ENCODE data around the gene KNOP1.
"Not testable (repeated sequence)": the region's sequence is repeated elsewhere in the genome, so short reads cannot be mapped to it uniquely, and the experiment has no call there.

Gene KNOP1

GRCh38 chr16:19681637-19682036, 36.4 kb downstream of the KNOP1 start:
- Histone ChIP-seq H3K27me3 (ENCODE audit: insufficient read depth, low read length, poor library complexity, severe bottlenecking) (no peaks in the 10 kb centered on the region), H3K9ac (ENCODE audit: low read depth, low read length, poor library complexity, severe bottlenecking) (no peak overlapping the region), H2AFZ (ENCODE audit: low read length) (no peak overlapping the region), H3K79me2 (ENCODE audit: insufficient read depth, low read length) (no peaks in the 10 kb centered on the region), H4K20me1 (ENCODE audit: insufficient read depth, low read length, poor library complexity, severe bottlenecking) (no peaks in the 10 kb centered on the region), H3K36me3 (ENCODE audit: insufficient read depth, low read length) (peaks cover 3% of the 10 kb centered on the region; the same call in 1 of the 2 replicates), H3K4me3 (ENCODE audit: low read length, poor library complexity, severe bottlenecking) (no peak overlapping the region), H3K9me3 (ENCODE audit: insufficient read depth, low read depth, low read length) (no peaks in the 10 kb centered on the region), H3K9me2 (replicated peaks; ENCODE audit: low read depth, low read length) (no peaks in the 10 kb centered on the region), H3K4me1 (ENCODE audit: insufficient read depth, low read length, poor library complexity, severe bottlenecking) (no peaks in the 10 kb centered on the region), H3K4me2 (ENCODE audit: low read depth, low read length, poor library complexity, severe bottlenecking) (no peak overlapping the region), H3F3A (ENCODE audit: low read depth) (no peaks in the 10 kb centered on the region)
- TF ChIP-seq CTCF (conservative IDR thresholded peaks at IDR 0.05; ENCODE audit: low read length) (no peak), EZH2phosphoT487 (IDR thresholded peaks at IDR 0.05; ENCODE audit: borderline replicate concordance) (no peak)

DNA sequence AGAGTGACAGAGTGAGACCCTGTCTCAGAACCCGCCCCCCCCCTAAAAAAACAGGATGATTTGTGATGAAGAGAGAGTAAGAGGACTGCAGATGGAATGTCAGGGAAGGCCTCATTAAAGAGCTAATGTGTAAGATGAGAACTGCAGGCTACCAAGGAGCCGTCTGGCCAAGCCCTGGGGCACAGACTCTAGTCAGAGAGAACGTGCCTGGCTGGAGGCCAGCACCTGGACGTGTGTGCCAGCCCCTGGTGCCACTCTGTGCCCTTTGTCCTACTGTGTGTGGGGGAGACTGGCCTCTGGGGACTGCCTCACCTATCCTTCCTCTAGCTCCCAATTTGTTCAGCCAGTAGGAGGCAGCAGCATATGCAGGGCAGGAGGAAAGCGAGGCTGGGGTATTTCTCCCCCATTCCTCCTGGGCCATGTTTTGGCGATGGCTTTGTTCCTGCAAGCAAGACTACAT, 37.1 kb downstream of the KNOP1 start:
- Histone ChIP-seq H3K9ac (ENCODE audit: low read depth, low read length, poor library complexity, severe bottlenecking) (no peak overlapping the region), H4K20me1 (ENCODE audit: insufficient read depth, low read length, poor library complexity, severe bottlenecking) (no peaks in the 10 kb centered on the region), H2AFZ (ENCODE audit: low read length) (no peak overlapping the region), H3K79me2 (ENCODE audit: insufficient read depth, low read length) (no peaks in the 10 kb centered on the region), H3K4me3 (ENCODE audit: low read length, poor library complexity, severe bottlenecking) (no peak overlapping the region), H3K4me2 (ENCODE audit: low read depth, low read length, poor library complexity, severe bottlenecking) (no peak overlapping the region), H3K27me3 (ENCODE audit: insufficient read depth, low read length, poor library complexity, severe bottlenecking) (no peaks in the 10 kb centered on the region), H3K9me2 (replicated peaks; ENCODE audit: low read depth, low read length) (no peaks in the 10 kb centered on the region), H3F3A (ENCODE audit: low read depth) (no peaks in the 10 kb centered on the region), H3K36me3 (ENCODE audit: insufficient read depth, low read length) (peaks cover 3% of the 10 kb centered on the region; the same call in 1 of the 2 replicates), H3K9me3 (ENCODE audit: insufficient read depth, low read depth, low read length) (no peaks in the 10 kb centered on the region), H3K4me1 (ENCODE audit: insufficient read depth, low read length, poor library complexity, severe bottlenecking) (no peaks in the 10 kb centered on the region)
- TF ChIP-seq EZH2phosphoT487 (IDR thresholded peaks at IDR 0.05; ENCODE audit: borderline replicate concordance) (no peak), CTCF (conservative IDR thresholded peaks at IDR 0.05; ENCODE audit: low read length) (no peak; the same call in 1 of the 2 replicates)

- H3F3A ChIP-seq (ENCODE audit: low read depth); H3K27me3 ChIP-seq (ENCODE audit: insufficient read depth, low read length, poor library complexity, severe bottlenecking); H3K36me3 ChIP-seq (ENCODE audit: insufficient read depth, low read length): not testable (repeated sequence)
These were observed 38.7 kb downstream of the KNOP1 start for GRCh38 chr16:19679281-19679680.

DNA sequence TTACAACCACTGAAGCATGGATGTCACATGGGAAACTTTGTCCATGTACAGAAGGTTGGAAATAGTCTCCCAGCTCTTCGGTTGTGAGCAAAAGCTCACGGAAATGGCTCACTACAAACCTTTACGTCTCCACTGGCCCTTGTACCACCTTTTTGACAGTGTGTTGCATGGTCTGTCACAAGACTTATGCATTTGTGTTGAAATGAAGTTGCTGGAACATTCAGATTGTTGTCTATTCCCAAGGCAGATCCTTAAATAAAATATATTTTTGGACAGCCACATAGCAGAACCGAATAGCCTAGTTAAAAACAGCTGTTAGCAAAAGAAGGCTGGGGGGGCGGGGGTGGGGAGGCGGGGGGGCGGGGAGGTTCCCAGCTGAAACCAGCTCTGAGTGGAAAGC, 39.2 kb downstream of the KNOP1 start:
- no peaks in the 10 kb centered on the region for H3K79me2 ChIP-seq (ENCODE audit: insufficient read depth, low read length)
- H3F3A ChIP-seq (ENCODE audit: low read depth) = no peaks in the 10 kb centered on the region
- H3K36me3 ChIP-seq (ENCODE audit: insufficient read depth, low read length) = peaks cover 3% of the 10 kb centered on the region; the same call in 1 of the 2 replicates
- no peak overlapping the region for H3K9ac ChIP-seq (ENCODE audit: low read depth, low read length, poor library complexity, severe bottlenecking)
- no peak overlapping the region for H3K4me2 ChIP-seq (ENCODE audit: low read depth, low read length, poor library complexity, severe bottlenecking)
- no peaks in the 10 kb centered on the region for H4K20me1 ChIP-seq (ENCODE audit: insufficient read depth, low read length, poor library complexity, severe bottlenecking)
- no peaks in the 10 kb centered on the region for H3K9me2 ChIP-seq (replicated peaks; ENCODE audit: low read depth, low read length)
- TF ChIP-seq CTCF (conservative IDR thresholded peaks at IDR 0.05; ENCODE audit: low read length) = no peak
- TF ChIP-seq EZH2phosphoT487 (IDR thresholded peaks at IDR 0.05; ENCODE audit: borderline replicate concordance) = no peak
- H3K9me3 ChIP-seq (ENCODE audit: insufficient read depth, low read depth, low read length) = no peaks in the 10 kb centered on the region
- no peaks in the 10 kb centered on the region for H3K4me1 ChIP-seq (ENCODE audit: insufficient read depth, low read length, poor library complexity, severe bottlenecking)
- no peak overlapping the region for H2AFZ ChIP-seq (ENCODE audit: low read length)
- no peaks in the 10 kb centered on the region for H3K27me3 ChIP-seq (ENCODE audit: insufficient read depth, low read length, poor library complexity, severe bottlenecking)
- no peak overlapping the region for H3K4me3 ChIP-seq (ENCODE audit: low read length, poor library complexity, severe bottlenecking)

More at GRCh38 chr16:19679281-19679680, 38.7 kb downstream of the KNOP1 start:
- H3K4me2 ChIP-seq (ENCODE audit: low read depth, low read length, poor library complexity, severe bottlenecking); H3K9me2 ChIP-seq (replicated peaks; ENCODE audit: low read depth, low read length); H3K4me3 ChIP-seq (ENCODE audit: low read length, poor library complexity, severe bottlenecking); H3K9me3 ChIP-seq (ENCODE audit: insufficient read depth, low read depth, low read length); H3K4me1 ChIP-seq (ENCODE audit: insufficient read depth, low read length, poor library complexity, severe bottlenecking); H3K79me2 ChIP-seq (ENCODE audit: insufficient read depth, low read length); H2AFZ ChIP-seq (ENCODE audit: low read length); H3K9ac ChIP-seq (ENCODE audit: low read depth, low read length, poor library complexity, severe bottlenecking); H4K20me1 ChIP-seq (ENCODE audit: insufficient read depth, low read length, poor library complexity, severe bottlenecking): not testable (repeated sequence)
